Osteoblast (primary cell): ENCODE data around the gene PLEKHA1. TPM values are rescaled to one million over a fixed set of nuclear protein-coding genes. Genes with fewer than 3 reads are reported as not detected.

Experiments
- DNase-seq: peaks from one replicate; pipeline ENCODE4 v3.0.0; 2011; ENCODE audit warnings: low spot score, mixed read lengths; ENCODE audit not compliant: insufficient read length; ENCODE audit errors: missing footprints
- H2AFZ ChIP-seq: 2 replicates; pipeline ENCODE4 v1.6.0; 2011; ENCODE audit warnings: mild to moderate bottlenecking, low read length
- H3K27ac ChIP-seq: 2 replicates; pipeline ENCODE4 v1.5.1; 2011; ENCODE audit warnings: mild to moderate bottlenecking, low read depth, low read length, moderate library complexity
- H3K27me3 ChIP-seq: 2 replicates; pipeline ENCODE4 v1.6.0; 2012; ENCODE audit warnings: mild to moderate bottlenecking, control low read depth, inconsistent platforms, low read length, moderate library complexity; ENCODE audit not compliant: insufficient read depth
- H3K36me3 ChIP-seq: 2 replicates; pipeline ENCODE4 v1.5.1; 2011; ENCODE audit warnings: mild to moderate bottlenecking, low read length, control low read depth, moderate library complexity; ENCODE audit not compliant: insufficient read depth
- H3K4me1 ChIP-seq: 2 replicates; pipeline ENCODE4 v1.5.1; 2011; ENCODE audit warnings: mild to moderate bottlenecking, low read length, control low read depth, moderate library complexity; ENCODE audit not compliant: insufficient read depth
- H3K4me2 ChIP-seq: 2 replicates; pipeline ENCODE4 v1.6.0; 2011; ENCODE audit warnings: mild to moderate bottlenecking, low read length; ENCODE audit not compliant: insufficient read depth
- H3K4me3 ChIP-seq: fragments of 200-600 bp; sonication (generic); 3 replicates; pipeline ENCODE4 v1.5.1; 2012; ENCODE audit warnings: mild to moderate bottlenecking, low read length, inconsistent platforms; ENCODE audit not compliant: insufficient read depth
- H3K79me2 ChIP-seq: 2 replicates; pipeline ENCODE4 v1.6.0; 2012; ENCODE audit warnings: mild to moderate bottlenecking, low read length, control low read depth, inconsistent platforms; ENCODE audit not compliant: insufficient read depth
- H3K9me3 ChIP-seq: 2 replicates; pipeline ENCODE4 v1.5.1; 2011; ENCODE audit warnings: low read depth, low read length, control low read depth
- H4K20me1 ChIP-seq: 2 replicates; pipeline ENCODE4 v1.6.0; 2012; ENCODE audit warnings: mild to moderate bottlenecking, low read length, control low read depth; ENCODE audit not compliant: insufficient read depth
- total RNA-seq: library from RNA; depleted of rRNA; stranded (reverse); fragments of >200 nt; gene quantifications from 2 replicates; pipeline ENCODE4 v1.2.3, GENCODE V29; 2012
- TF ChIP-seq, protein P1 (sequence below): IDR thresholded peaks from 2 replicates; pipeline ENCODE4 v1.5.1; 2011; ENCODE audit warnings: mild to moderate bottlenecking, low read depth, low read length, moderate library complexity; ENCODE audit errors: extremely low read depth

PLEKHA1 gene
- total RNA-seq, 1 donor = 17.4 TPM

DNA sequence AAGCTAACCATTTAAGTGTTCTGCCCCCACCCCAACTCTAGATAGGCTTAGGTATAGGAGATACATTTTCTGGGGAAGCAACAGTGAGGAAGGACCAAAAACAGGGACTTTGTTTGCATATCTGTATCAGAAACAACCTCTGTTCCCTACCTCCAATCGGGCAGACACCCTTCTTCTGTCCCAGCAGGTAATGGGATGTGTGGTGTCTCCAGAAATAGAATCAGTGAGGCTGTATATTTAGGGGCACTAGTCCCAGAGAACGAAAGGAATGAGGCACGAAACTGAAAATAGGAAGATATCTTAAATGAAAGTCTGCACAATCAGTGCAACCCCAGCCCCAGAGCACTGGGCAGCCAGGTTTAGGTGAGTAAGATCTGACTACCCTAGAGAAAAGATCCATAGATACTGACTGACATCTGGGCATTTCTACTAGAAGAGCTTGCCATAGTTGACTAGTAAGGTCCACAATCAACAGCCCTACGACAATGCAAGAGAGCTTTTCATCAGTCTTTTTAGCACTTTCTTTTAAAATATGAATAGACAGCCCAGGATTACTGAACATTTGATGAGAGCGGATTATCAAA lies 28.1 kb downstream of the PLEKHA1 start:
- H3K4me1 ChIP-seq = no peaks in the 10 kb centered on the region

DNA sequence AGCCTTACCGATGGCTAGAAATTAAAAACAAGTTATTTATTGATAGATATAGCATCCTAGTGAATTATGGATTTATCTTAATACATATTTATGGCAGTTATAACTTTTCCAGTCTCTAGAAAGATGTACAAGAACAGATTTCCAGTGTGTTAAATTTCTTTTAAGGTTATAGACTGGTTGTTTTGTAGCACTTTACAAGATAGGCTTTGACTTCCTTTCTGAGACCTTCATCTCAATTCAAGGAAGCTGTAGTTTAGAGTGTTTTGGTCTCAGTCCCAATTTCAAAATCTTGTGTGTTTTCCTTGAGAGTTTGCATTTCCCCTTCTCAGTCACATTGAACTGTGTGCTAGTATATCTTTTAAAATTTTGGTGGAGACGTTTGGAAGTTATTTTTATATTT lies 30.1 kb downstream of the PLEKHA1 start:
- Histone ChIP-seq H3K4me1 (no peaks in the 10 kb centered on the region), H3K9me3 (no peaks in the 10 kb centered on the region), H3K36me3 (no peaks in the 10 kb centered on the region), H3K27ac (no peak overlapping the region), H3K4me3 (no peak overlapping the region), H2AFZ (no peak overlapping the region), H3K27me3 (no peaks in the 10 kb centered on the region), H4K20me1 (no peaks in the 10 kb centered on the region), H3K79me2 (no peaks in the 10 kb centered on the region), H3K4me2 (no peak overlapping the region)
- DNase-seq = no peak
- TF ChIP-seq, protein P1, sequence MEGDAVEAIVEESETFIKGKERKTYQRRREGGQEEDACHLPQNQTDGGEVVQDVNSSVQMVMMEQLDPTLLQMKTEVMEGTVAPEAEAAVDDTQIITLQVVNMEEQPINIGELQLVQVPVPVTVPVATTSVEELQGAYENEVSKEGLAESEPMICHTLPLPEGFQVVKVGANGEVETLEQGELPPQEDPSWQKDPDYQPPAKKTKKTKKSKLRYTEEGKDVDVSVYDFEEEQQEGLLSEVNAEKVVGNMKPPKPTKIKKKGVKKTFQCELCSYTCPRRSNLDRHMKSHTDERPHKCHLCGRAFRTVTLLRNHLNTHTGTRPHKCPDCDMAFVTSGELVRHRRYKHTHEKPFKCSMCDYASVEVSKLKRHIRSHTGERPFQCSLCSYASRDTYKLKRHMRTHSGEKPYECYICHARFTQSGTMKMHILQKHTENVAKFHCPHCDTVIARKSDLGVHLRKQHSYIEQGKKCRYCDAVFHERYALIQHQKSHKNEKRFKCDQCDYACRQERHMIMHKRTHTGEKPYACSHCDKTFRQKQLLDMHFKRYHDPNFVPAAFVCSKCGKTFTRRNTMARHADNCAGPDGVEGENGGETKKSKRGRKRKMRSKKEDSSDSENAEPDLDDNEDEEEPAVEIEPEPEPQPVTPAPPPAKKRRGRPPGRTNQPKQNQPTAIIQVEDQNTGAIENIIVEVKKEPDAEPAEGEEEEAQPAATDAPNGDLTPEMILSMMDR = no peak

More for the DNA sequence above, 28.1 kb downstream of the PLEKHA1 start:
- H3K9me3 ChIP-seq = no peaks in the 10 kb centered on the region
- TF ChIP-seq, protein P1 = no peak
- H2AFZ ChIP-seq = no peak overlapping the region
- H3K36me3 ChIP-seq = no peaks in the 10 kb centered on the region
- no peaks in the 10 kb centered on the region for H3K27me3 ChIP-seq
- no peaks in the 10 kb centered on the region for H3K79me2 ChIP-seq
- H4K20me1 ChIP-seq = no peaks in the 10 kb centered on the region
- no peak for DNase-seq
- H3K4me2 ChIP-seq = no peak overlapping the region
- H3K27ac ChIP-seq = no peak overlapping the region
- no peak overlapping the region for H3K4me3 ChIP-seq

DNA sequence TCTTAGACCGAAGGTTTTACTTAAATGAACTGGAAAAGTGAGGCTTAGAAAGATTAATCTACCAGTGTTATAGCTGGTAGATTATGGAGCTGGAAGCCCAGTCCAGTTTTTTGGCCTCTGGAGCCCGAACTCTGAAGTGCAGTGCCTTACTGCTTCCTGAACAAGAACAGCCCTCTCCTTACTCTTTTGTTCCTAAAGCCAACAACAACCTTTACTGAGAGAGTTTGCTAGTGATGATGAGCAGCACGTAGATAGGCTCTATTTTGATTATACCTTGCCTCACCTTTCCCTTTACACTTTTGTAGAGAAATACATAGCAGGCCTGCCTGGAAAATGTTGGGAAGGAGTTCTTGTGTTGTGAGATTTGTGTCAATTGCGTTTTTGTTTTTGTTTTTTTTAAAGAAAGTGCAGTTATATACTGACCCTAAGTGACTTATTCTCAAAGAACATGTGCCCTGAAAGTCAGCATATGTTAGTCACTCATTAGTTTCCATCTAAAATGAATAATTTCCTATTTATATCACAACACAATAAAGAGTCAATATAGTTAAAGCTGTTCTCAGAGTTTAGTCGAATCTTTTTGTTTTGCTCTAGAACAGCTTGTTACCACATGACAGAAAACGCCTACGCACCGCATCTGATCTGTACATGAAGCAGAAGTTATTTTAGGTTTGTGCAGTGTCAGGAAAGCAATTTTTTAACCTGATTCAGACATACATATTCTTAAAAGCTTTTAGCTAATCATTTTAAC lies 33.0 kb downstream of the PLEKHA1 start:
- Histone ChIP-seq H3K9me3 (no peaks in the 10 kb centered on the region), H3K79me2 (no peaks in the 10 kb centered on the region), H3K4me1 (no peaks in the 10 kb centered on the region), H4K20me1 (no peaks in the 10 kb centered on the region), H3K4me3 (no peak overlapping the region), H2AFZ (no peak overlapping the region), H3K27ac (no peak overlapping the region), H3K27me3 (no peaks in the 10 kb centered on the region), H3K36me3 (no peaks in the 10 kb centered on the region), H3K4me2 (no peak overlapping the region)
- DNase-seq = no peak
- TF ChIP-seq, protein P1 = no peak

DNA sequence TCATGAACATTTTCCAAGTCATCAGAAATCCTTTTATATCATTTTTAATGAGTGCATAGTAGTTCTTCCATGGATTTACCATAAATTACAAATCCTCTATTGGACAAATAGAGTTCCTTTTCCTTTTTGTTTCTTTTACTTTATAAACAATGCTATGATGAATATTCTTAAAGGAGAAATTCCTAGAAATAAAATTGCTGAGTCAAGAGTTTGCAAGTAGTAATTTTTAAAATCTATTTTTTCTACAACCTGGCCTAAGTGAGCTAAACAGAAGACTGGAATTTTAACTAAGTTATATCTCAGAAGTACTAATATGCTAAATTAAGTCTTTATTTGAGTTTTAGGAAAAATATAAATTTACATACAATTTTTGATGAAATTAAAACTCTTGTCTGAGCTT lies 38.8 kb downstream of the PLEKHA1 start:
- no peak overlapping the region for H3K4me3 ChIP-seq
- H3K27me3 ChIP-seq = no peaks in the 10 kb centered on the region
- H3K79me2 ChIP-seq = no peaks in the 10 kb centered on the region
- no peaks in the 10 kb centered on the region for H3K9me3 ChIP-seq
- H3K27ac ChIP-seq = no peak overlapping the region
- no peak for DNase-seq
- no peak overlapping the region for H3K4me2 ChIP-seq
- H3K36me3 ChIP-seq = no peaks in the 10 kb centered on the region
- no peak overlapping the region for H2AFZ ChIP-seq
- peaks cover 6% of the 10 kb centered on the region for H3K4me1 ChIP-seq
- TF ChIP-seq, protein P1 = no peak
- H4K20me1 ChIP-seq = no peaks in the 10 kb centered on the region
